A549 (cell line): ENCODE results near the gene SOX18. TPM values are rescaled to one million over a fixed set of nuclear protein-coding genes. Genes with fewer than 3 reads are reported as not detected.

ENCODE experiments used
- ATAC-seq, 2 experiments: fragments of 200-7000 bp in 1 of 2; fragments of >200 bp in 1 of 2; cut with Nextera tagmentation in 1 of 2; cut with Tn5 transposase in 1 of 2; 3 replicates each; pipeline versions ENCODE4 v1.8.0 to v1.9.1; 2018 to 2020; ENCODE audit warnings: mild to moderate bottlenecking in 1 of 2, moderate library complexity in 1 of 2
- CTCF ChIA-PET: fragments of 300-600 bp; sonication (Branson Sonifier 250); formaldehyde crosslinking; extraction: SDS; loops from one replicate; lab custom pipeline; 2021; ENCODE audit warnings: antibody characterized with exemption, inconsistent platforms; lab: Yijun Ruan, JAX
- POLR2A ChIA-PET: fragments of 350-600 bp; formaldehyde crosslinking; extraction: SDS; loops from one replicate; lab custom pipeline; 2021; ENCODE audit warnings: antibody characterized with exemption, inconsistent platforms; lab: Yijun Ruan, JAX
- DNase-seq, 2 experiments: peaks; one replicate each; pipeline versions ENCODE4 v3.0.0 to v3.0.0-alpha.2; 2011 to 2016; ENCODE audit warnings: low read depth in 1 of 2, low spot score in 1 of 2
- FAIRE-seq: peaks from 2 replicates; lab custom pipeline; 2011; peaks lifted over from hg19 to GRCh38; lab: Jason Lieb, UNC
- H3K27ac ChIP-seq, 2 experiments: fragments of >200 bp; sonication (Bioruptor Twin); formaldehyde crosslinking; 3 replicates each; pipeline ENCODE4 v1.5.1; 2016 to 2017
- H3K4me1 ChIP-seq: fragments of >200 bp; sonication (Bioruptor Twin); formaldehyde crosslinking; 3 replicates; pipeline ENCODE4 v1.6.1; 2016
- H3K4me2 ChIP-seq: fragments of >200 bp; sonication (Bioruptor Twin); formaldehyde crosslinking; 3 replicates; pipeline ENCODE4 v1.6.1; 2016
- H3K4me3 ChIP-seq: fragments of >200 bp; sonication (Bioruptor Twin); formaldehyde crosslinking; 3 replicates; pipeline ENCODE4 v1.5.1; 2016
- H3K9me3 ChIP-seq: fragments of >200 bp; sonication (Bioruptor Twin); formaldehyde crosslinking; 3 replicates; pipeline ENCODE4 v1.6.1; 2016
- CBX2 ChIP-seq: fragments of 200-600 bp; sonication (generic); IDR thresholded peaks from 2 replicates; pipeline ENCODE4 v1.6.1; 2016; ENCODE audit warnings: low read depth, mild to moderate bottlenecking, borderline replicate concordance
- CBX8 ChIP-seq: fragments of 200-600 bp; sonication (generic); IDR thresholded peaks from 2 replicates; pipeline ENCODE4 v1.6.1; 2016
- CHD4 ChIP-seq: fragments of 200-600 bp; sonication (generic); IDR thresholded peaks from 2 replicates; pipeline ENCODE4 v1.6.1; 2016; ENCODE audit warnings: antibody characterized with exemption, mild to moderate bottlenecking, borderline replicate concordance
- E2F6 ChIP-seq: IDR thresholded peaks from 2 replicates; pipeline ENCODE4 v1.6.1; 2012; ENCODE audit warnings: low read depth, borderline replicate concordance
- ELK1 ChIP-seq: fragments of 150-350 bp; IDR thresholded peaks from 2 replicates; pipeline ENCODE4 v1.6.1; 2014; ENCODE audit warnings: low read depth, mild to moderate bottlenecking, low read length
- EP300 ChIP-seq, 2 experiments: fragments of >200 bp; sonication (Bioruptor Twin); formaldehyde crosslinking; IDR thresholded peaks; 2 replicates in 1 of 2; 3 replicates in 1 of 2; pipeline ENCODE4 v1.6.1; 2016 to 2017
- FOXS1 ChIP-seq: fragments of 250-450 bp; sonication (Bioruptor Pico); IDR thresholded peaks from 2 replicates; pipeline ENCODE4 v1.5.0; 2020; ENCODE audit warnings: mild to moderate bottlenecking, moderate library complexity
- GATA3 ChIP-seq: IDR thresholded peaks from 2 replicates; pipeline ENCODE4 v1.6.1; 2012; ENCODE audit warnings: borderline replicate concordance
- HES2 ChIP-seq: fragments of >200 bp; sonication (Bioruptor Twin); formaldehyde crosslinking; IDR thresholded peaks from 2 replicates; pipeline ENCODE4 v1.6.1; 2016
- JUNB ChIP-seq: fragments of >200 bp; sonication (Bioruptor Twin); formaldehyde crosslinking; IDR thresholded peaks from 2 replicates; pipeline ENCODE4 v1.6.1; 2016
- KDM1A ChIP-seq: fragments of 200-600 bp; sonication (generic); IDR thresholded peaks from 2 replicates; pipeline ENCODE4 v1.6.1; 2016; ENCODE audit warnings: low read depth, mild to moderate bottlenecking
- PBX3 ChIP-seq: IDR thresholded peaks from 2 replicates; pipeline ENCODE4 v1.6.1; 2012
- POLR2A ChIP-seq: IDR thresholded peaks from 2 replicates; pipeline ENCODE4 v1.6.1; 2012; ENCODE audit warnings: mild to moderate bottlenecking, low read length
- POLR2AphosphoS2 ChIP-seq: conservative IDR thresholded peaks from 2 replicates; pipeline ENCODE4 v1.6.1; 2012; ENCODE audit warnings: low read length, improper control_type of control experiment, inconsistent platforms
- RAD21 ChIP-seq, 2 experiments: fragments of >200 bp in 1 of 2; sonication (Bioruptor Twin) in 1 of 2; formaldehyde crosslinking in 1 of 2; IDR thresholded peaks in 1 of 2; conservative IDR thresholded peaks in 1 of 2; 2 replicates in 1 of 2; 3 replicates in 1 of 2; pipeline ENCODE4 v1.6.1; 2012 to 2018; ENCODE audit warnings: inconsistent platforms in 1 of 2
- RARB ChIP-seq: fragments of 250-450 bp; sonication (Bioruptor Pico); IDR thresholded peaks from 2 replicates; pipeline ENCODE4 v1.8.0; 2021; ENCODE audit warnings: mild to moderate bottlenecking, moderate library complexity
- REST ChIP-seq: fragments of 200-600 bp; sonication (generic); IDR thresholded peaks from 2 replicates; pipeline ENCODE4 v1.6.1; 2016; ENCODE audit warnings: antibody characterized with exemption, mild to moderate bottlenecking, moderate library complexity
- SREBF2 ChIP-seq: fragments of 450-650 bp; IDR thresholded peaks from 2 replicates; pipeline ENCODE4 v1.6.1; 2014; ENCODE audit warnings: mild to moderate bottlenecking, moderate library complexity
- USF2 ChIP-seq: fragments of 450-650 bp; IDR thresholded peaks from 2 replicates; pipeline ENCODE4 v1.6.1; 2014; ENCODE audit warnings: antibody characterized with exemption
- ZC3H11A ChIP-seq: fragments of 450-650 bp; IDR thresholded peaks from 2 replicates; pipeline ENCODE4 v1.6.1; 2014; ENCODE audit warnings: antibody characterized with exemption, mild to moderate bottlenecking
- ZNF302 ChIP-seq: fragments of 250-450 bp; sonication (Bioruptor Pico); IDR thresholded peaks from 2 replicates; pipeline ENCODE4 v1.9.0; 2021; ENCODE audit warnings: inconsistent platforms, mild to moderate bottlenecking, moderate library complexity
- ZSCAN20 ChIP-seq: fragments of 250-450 bp; sonication (Bioruptor Pico); IDR thresholded peaks from 2 replicates; pipeline ENCODE4 v1.8.0; 2022; ENCODE audit warnings: mild to moderate bottlenecking, moderate library complexity
- WGBS: methylation state at CpG from one replicate; pipeline ENCODE4 v1.1.6; 2017; ENCODE audit errors: missing lambda C conversion rate; 5-methylcytosine and 5-hydroxymethylcytosine counted together
- polyA plus RNA-seq, 4 experiments: library from polyadenylated mRNA; depleted of rRNA in 3 of 4; stranded (reverse); fragments of >200 nt; fragmentation: RNase III in 1 of 4; extraction: RNeasy Plus Mini Kit Qiagen cat#74134 plus additional on column Dnase treatment in 1 of 4; gene quantifications; 2 replicates in 3 of 4; 3 replicates in 1 of 4; pipeline ENCODE4 v1.2.3, GENCODE V29; 2011 to 2017

The SOX18 gene
- polyA plus RNA-seq, 2 of the 4 experiments (the other 2 are of a cell fraction), result 0.19 to 1.4 TPM

GRCh38 chr20:64051561-64052325 is 2.3 kb upstream of the SOX18 start:
- Histone ChIP-seq H3K27ac (peak overlapping the region in 1 of 2 experiments; percentile 52; a peak in 2 of 6 replicates), H3K4me1 (peaks cover 45% of the 10 kb centered on the region), H3K4me3 (no peak overlapping the region)
- ChIA-PET CTCF (interaction anchor here (1.0 to 6.1 kb wide), 6 partner anchors 8 to 77 kb away, joined by 3 to 85 read pairs (median 10); partner anchors contain the start of gene TCEA2), POLR2A (interaction anchor here (6.5 kb wide), 1 partner anchor 11 kb away, joined by 29 read pairs; the partner anchor contains the start of gene TCEA2)
- FAIRE-seq, result no peak
- WGBS, result 60% methylated on average over 14 of the region's 15 CpGs
- TF ChIP-seq USF2 (no peak), ELK1 (no peak), CBX2 (no peak), ZNF302 (no peak), HES2 (no peak), POLR2A (no peak)
- TF ChIP-seq, all 56 proteins: peak for 0
- Histone ChIP-seq H3K9me3 (no peaks in the 10 kb centered on the region), H3K4me2 (no peak overlapping the region)
- peak in 1 of 2 experiments; percentile 25; a peak in 2 of 6 replicates for ATAC-seq
- DNase-seq, result no peak

- ChIA-PET CTCF (interaction anchor here (1.0 to 6.1 kb wide), 7 partner anchors 9 to 76 kb away, joined by 3 to 85 read pairs (median 5); partner anchors contain the start of genes SAMD10 and TCEA2), POLR2A (interaction anchor here (6.5 kb wide), 1 partner anchor 11 kb away, joined by 29 read pairs; the partner anchor contains the start of gene TCEA2)
- ATAC-seq (no peak), DNase-seq (no peak), FAIRE-seq (no peak)
- H3K4me3 ChIP-seq, result no peak overlapping the region
- H3K27ac ChIP-seq, result peak overlapping the region in 1 of 2 experiments; percentile 52; a peak in 2 of 6 replicates
- no peak for TF ChIP-seq ZSCAN20
- TF ChIP-seq ZC3H11A, result no peak
- no peak for TF ChIP-seq JUNB
- TF ChIP-seq POLR2AphosphoS2, result no peak
- WGBS, result 65% methylated on average over 10 of the region's 11 CpGs
- H3K4me2 ChIP-seq, result no peak overlapping the region
- H3K9me3 ChIP-seq, result no peaks in the 10 kb centered on the region
- H3K4me1 ChIP-seq, result peaks cover 40% of the 10 kb centered on the region
Observed at GRCh38 chr20:64051033-64051452, 1.6 kb upstream of the SOX18 start.

GRCh38 chr20:64050261-64051032 is 1.0 kb upstream of the SOX18 start:
- H3K4me3 ChIP-seq, result no peak overlapping the region; the same call in 2 of the 3 replicates
- DNase-seq (no peak), FAIRE-seq (no peak)
- peak overlapping the region; percentile 99 for H3K4me2 ChIP-seq
- CTCF ChIA-PET, result interaction anchor here (1.1 to 6.1 kb wide), 5 partner anchors 9 to 70 kb away, joined by 3 to 85 read pairs (median 5); partner anchors contain the start of gene SAMD10
- TF ChIP-seq RAD21 (conservative IDR thresholded peaks at IDR 0.05 in 1 of 2, IDR thresholded peaks at IDR 0.05 in 1 of 2) (no peak), CHD4 (no peak), RARB (no peak), PBX3 (no peak), SREBF2 (no peak), KDM1A (no peak), E2F6 (no peak), EP300 (IDR thresholded peaks at IDR 0.05) (no peak), REST (no peak), CBX8 (no peak), FOXS1 (CRISPR knock-in tag) (no peak), GATA3 (no peak), ZSCAN20 (no peak), POLR2A (no peak), JUNB (no peak)
- TF ChIP-seq, all 56 proteins: peak for 0
- Histone ChIP-seq H3K27ac (peak overlapping the region in 1 of 2 experiments; percentile 96; a peak in 2 of 6 replicates), H3K4me1 (peaks cover 40% of the 10 kb centered on the region), H3K9me3 (no peaks in the 10 kb centered on the region)
- peak in 1 of 2 experiments; percentile 15; a peak in 3 of 6 replicates for ATAC-seq
- WGBS, result 93% methylated on average over 20 of the region's 23 CpGs
- POLR2A ChIA-PET, result interaction anchor here (6.5 kb wide), 1 partner anchor 12 kb away, joined by 29 read pairs; the partner anchor contains the start of gene TCEA2
